HEK293T (cell line): ENCODE results near the gene ITGA2.

Source experiments
- CTCF ChIA-PET: fragments of 350-600 bp; formaldehyde crosslinking; extraction: SDS; loops from one replicate; lab custom pipeline; 2021; ENCODE audit warnings: antibody characterized with exemption, inconsistent platforms; lab: Yijun Ruan, JAX
- POLR2A ChIA-PET: fragments of 350-600 bp; formaldehyde crosslinking; extraction: SDS; loops from one replicate; lab custom pipeline; 2020; ENCODE audit warnings: antibody characterized with exemption, inconsistent platforms; lab: Yijun Ruan, JAX
- DNase-seq: peaks from one replicate; pipeline ENCODE4 v3.0.0; 2012; ENCODE audit warnings: mixed read lengths; ENCODE audit errors: extremely low spot score
- ARNT ChIP-seq: fragments of 450-650 bp; IDR thresholded peaks from 2 replicates; pipeline ENCODE4 v1.6.1; 2017; ENCODE audit warnings: mild to moderate bottlenecking
- BHLHE40 ChIP-seq: fragments of 450-650 bp; IDR thresholded peaks from 2 replicates; pipeline ENCODE4 v1.6.1; 2016; ENCODE audit warnings: mild to moderate bottlenecking, moderate library complexity, borderline replicate concordance
- CTBP1 ChIP-seq: fragments of 450-650 bp; IDR thresholded peaks from 2 replicates; pipeline ENCODE4 v1.6.1; 2016; ENCODE audit warnings: borderline replicate concordance
- ELF4 ChIP-seq: fragments of 450-650 bp; IDR thresholded peaks from 2 replicates; pipeline ENCODE4 v1.6.1; 2017; ENCODE audit warnings: antibody characterized with exemption
- FOXA1 ChIP-seq: fragments of 450-650 bp; IDR thresholded peaks from 2 replicates; pipeline ENCODE4 v1.6.1; 2016; ENCODE audit warnings: mild to moderate bottlenecking
- FOXK2 ChIP-seq: fragments of 450-650 bp; IDR thresholded peaks from 2 replicates; pipeline ENCODE4 v1.6.1; 2016; ENCODE audit warnings: mild to moderate bottlenecking
- FOXM1 ChIP-seq: fragments of 450-650 bp; IDR thresholded peaks from 2 replicates; pipeline ENCODE4 v1.6.1; 2017; ENCODE audit warnings: mild to moderate bottlenecking, borderline replicate concordance
- HDGF ChIP-seq: fragments of 450-650 bp; IDR thresholded peaks from 2 replicates; pipeline ENCODE4 v1.6.1; 2017; ENCODE audit warnings: antibody characterized with exemption, borderline replicate concordance
- L3MBTL2 ChIP-seq: fragments of 450-650 bp; conservative IDR thresholded peaks from 2 replicates; pipeline ENCODE4 v1.6.1; 2016; ENCODE audit warnings: mild to moderate bottlenecking
- LEF1 ChIP-seq: fragments of 450-650 bp; IDR thresholded peaks from 2 replicates; pipeline ENCODE4 v1.6.1; 2017; ENCODE audit warnings: mild to moderate bottlenecking, borderline replicate concordance
- NFRKB ChIP-seq: fragments of 450-650 bp; IDR thresholded peaks from 2 replicates; pipeline ENCODE4 v1.6.1; 2016; ENCODE audit warnings: mild to moderate bottlenecking, moderate library complexity
- PKNOX1 ChIP-seq: fragments of 450-650 bp; IDR thresholded peaks from 2 replicates; pipeline ENCODE4 v1.6.1; 2016
- SP1 ChIP-seq: fragments of 450-650 bp; IDR thresholded peaks from 2 replicates; pipeline ENCODE4 v1.6.1; 2017
- SUZ12 ChIP-seq: fragments of 450-650 bp; IDR thresholded peaks from 2 replicates; pipeline ENCODE4 v1.6.1; 2016; ENCODE audit warnings: mild to moderate bottlenecking
- ZNF384 ChIP-seq: fragments of 450-650 bp; IDR thresholded peaks from 2 replicates; pipeline ENCODE4 v1.6.1; 2016

ITGA2 gene

GRCh38 chr5:52983731-52984636 lies 5.2 kb upstream of the ITGA2 start:
- TF ChIP-seq SP1 (no peak), BHLHE40 (no peak)
- ChIA-PET CTCF (no interaction called here), POLR2A (no interaction called here)
- DNase-seq = no peak

- TF ChIP-seq SUZ12 (no peak), ELF4 (no peak), PKNOX1 (no peak)
- CTCF ChIA-PET = interaction anchor here (0.8 kb wide), 1 partner anchor 119 kb away, joined by 3 read pairs; no protein-coding TSS in a partner anchor
- POLR2A ChIA-PET = no interaction called here
- DNase-seq = no peak
These were observed 3.8 kb upstream of the ITGA2 start for GRCh38 chr5:52985306-52985705.

GRCh38 chr5:52987711-52988331 lies 1.3 kb upstream of the ITGA2 start:
- TF ChIP-seq NFRKB = no peak
- POLR2A ChIA-PET = no interaction called here
- no peak for DNase-seq

GRCh38 chr5:52988335-52989024 lies 672 bp upstream of the ITGA2 start:
- DNase-seq = no peak
- ChIA-PET POLR2A (no interaction called here), CTCF (no interaction called here)
- no peak for TF ChIP-seq L3MBTL2
- TF ChIP-seq SP1 = no peak
- TF ChIP-seq HDGF = no peak
- TF ChIP-seq LEF1 = no peak
- no peak for TF ChIP-seq FOXM1
- no peak for TF ChIP-seq SUZ12
- TF ChIP-seq ZNF384 = no peak
- no peak for TF ChIP-seq FOXA1
- no peak for TF ChIP-seq CTBP1
- TF ChIP-seq ARNT = no peak

More at GRCh38 chr5:52987711-52988331, 1.3 kb upstream of the ITGA2 start:
- CTCF ChIA-PET = no interaction called here

- ChIA-PET CTCF (interaction anchor here (0.7 kb wide), 1 partner anchor 1360 kb away, joined by 3 read pairs; no protein-coding TSS in a partner anchor), POLR2A (no interaction called here)
- no peak for TF ChIP-seq FOXK2
- 0 out of 2 replicates have a peak, but pooled peaks have one; percentile 19 for TF ChIP-seq L3MBTL2
- peak; percentile 60 for DNase-seq
These were observed 802 bp downstream of the ITGA2 start for GRCh38 chr5:52989781-52990527.

- POLR2A ChIA-PET = no interaction called here
These were observed 1.4 kb downstream of the ITGA2 start for GRCh38 chr5:52990528-52990925.

GRCh38 chr5:52993367-52993766 lies 4.2 kb downstream of the ITGA2 start:
- CTCF ChIA-PET = no interaction called here
- no peak for TF ChIP-seq ELF4
- DNase-seq = no peak
- POLR2A ChIA-PET = no interaction called here

More at GRCh38 chr5:52990528-52990925, 1.4 kb downstream of the ITGA2 start:
- TF ChIP-seq BHLHE40 = no peak
- no peak for DNase-seq
- CTCF ChIA-PET = no interaction called here

- no peak for DNase-seq
- CTCF ChIA-PET = no interaction called here
- POLR2A ChIA-PET = no interaction called here
- TF ChIP-seq NFRKB (no peak), CTBP1 (no peak), L3MBTL2 (no peak), ARNT (no peak), SP1 (no peak), FOXM1 (no peak), BHLHE40 (no peak), SUZ12 (no peak), FOXA1 (no peak), ELF4 (no peak)
These were observed 5.1 kb downstream of the ITGA2 start for GRCh38 chr5:52994266-52994665.
